Body of pancreas (tissue), 4 donors: Measurements from ENCODE around the gene CSF2RB.

ENCODE experiments used
- POLR2A ChIP-seq, 3 donors: fragments of 450-650 bp; IDR thresholded peaks; one replicate each; pipeline ENCODE4 v1.6.1; 2016; ENCODE audit warnings: antibody characterized with exemption in 3 of 3, mild to moderate bottlenecking in 2 of 3
- TF ChIP-seq, protein P1 (sequence below), 7 experiments: fragments of 450-650 bp in 4 of 7; fragments of 200-600 bp in 3 of 7; sonication (generic) in 3 of 7; IDR thresholded peaks; one replicate each; pipeline ENCODE4 v1.5.1; 2016 to 2019; ENCODE audit warnings: antibody characterized with exemption in 7 of 7

DNA sequence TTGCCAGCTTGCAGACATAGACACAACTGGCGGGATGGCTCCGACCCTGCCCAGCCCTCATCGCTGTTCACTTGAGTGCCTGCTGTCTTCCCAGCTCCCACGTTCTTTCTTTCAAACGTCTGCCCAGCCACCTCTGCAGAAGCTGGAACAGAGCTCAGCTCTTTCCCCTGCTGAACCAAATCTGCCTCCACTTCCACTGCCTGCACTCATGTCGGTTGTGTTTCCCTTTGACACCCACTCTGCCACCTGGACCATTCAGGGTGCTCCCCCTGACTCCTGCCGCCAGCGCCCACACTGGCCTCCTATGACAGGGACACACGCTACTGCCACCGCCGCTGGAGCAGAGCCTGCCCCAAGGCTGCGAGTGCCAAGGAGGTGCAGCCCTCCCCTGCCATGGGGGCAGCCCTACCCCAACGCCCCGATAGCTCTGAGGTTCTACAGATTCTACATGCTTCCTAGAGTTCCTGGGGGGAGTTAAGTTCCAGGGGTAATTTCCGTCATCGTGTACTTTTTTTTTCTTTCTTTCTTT, 67.9 kb downstream of the CSF2RB start:
- TF ChIP-seq, protein P1, sequence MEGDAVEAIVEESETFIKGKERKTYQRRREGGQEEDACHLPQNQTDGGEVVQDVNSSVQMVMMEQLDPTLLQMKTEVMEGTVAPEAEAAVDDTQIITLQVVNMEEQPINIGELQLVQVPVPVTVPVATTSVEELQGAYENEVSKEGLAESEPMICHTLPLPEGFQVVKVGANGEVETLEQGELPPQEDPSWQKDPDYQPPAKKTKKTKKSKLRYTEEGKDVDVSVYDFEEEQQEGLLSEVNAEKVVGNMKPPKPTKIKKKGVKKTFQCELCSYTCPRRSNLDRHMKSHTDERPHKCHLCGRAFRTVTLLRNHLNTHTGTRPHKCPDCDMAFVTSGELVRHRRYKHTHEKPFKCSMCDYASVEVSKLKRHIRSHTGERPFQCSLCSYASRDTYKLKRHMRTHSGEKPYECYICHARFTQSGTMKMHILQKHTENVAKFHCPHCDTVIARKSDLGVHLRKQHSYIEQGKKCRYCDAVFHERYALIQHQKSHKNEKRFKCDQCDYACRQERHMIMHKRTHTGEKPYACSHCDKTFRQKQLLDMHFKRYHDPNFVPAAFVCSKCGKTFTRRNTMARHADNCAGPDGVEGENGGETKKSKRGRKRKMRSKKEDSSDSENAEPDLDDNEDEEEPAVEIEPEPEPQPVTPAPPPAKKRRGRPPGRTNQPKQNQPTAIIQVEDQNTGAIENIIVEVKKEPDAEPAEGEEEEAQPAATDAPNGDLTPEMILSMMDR (IDR thresholded peaks at IDR 0.05): no peak
- no peak for TF ChIP-seq POLR2A (IDR thresholded peaks at IDR 0.05)
